Pancreas (tissue), 10 donors: Measurements from ENCODE around the gene C3orf22. TPM values are rescaled to one million over a fixed set of nuclear protein-coding genes. Genes with fewer than 3 reads are reported as not detected.

Source experiments
- ATAC-seq, 4 donors: fragments of 200-7000 bp; cut with Tn5 transposase; one replicate each; pipeline versions ENCODE4 v1.8.0 to v1.9.1; 2020; ENCODE audit warnings: mild to moderate bottlenecking in 4 of 4, moderate library complexity in 4 of 4
- DNase-seq, 6 donors: peaks; one replicate each; pipeline ENCODE4 v3.0.0-alpha.2; 2020
- FAIRE-seq: peaks from 2 replicates; lab custom pipeline; 2012; peaks lifted over from hg19 to GRCh38; lab: Jason Lieb, UNC
- H3K27ac ChIP-seq, 4 donors: fragments of 200-600 bp; sonication (generic); 1 replicate in 3 of 4; 2 replicates in 1 of 4; pipeline versions ENCODE4 v1.5.0 to v1.8.0; 2020
- H3K27me3 ChIP-seq, 4 donors: fragments of 200-600 bp; one replicate each; pipeline ENCODE4 v1.8.0; 2021
- H3K36me3 ChIP-seq, 3 donors: fragments of 200-600 bp; sonication (generic) in 1 of 3; one replicate each; pipeline versions ENCODE4 v1.5.0 to v1.8.0; 2020 to 2021
- H3K4me1 ChIP-seq, 3 donors: fragments of 200-600 bp; one replicate each; pipeline ENCODE4 v1.8.0; 2021
- H3K4me3 ChIP-seq, 4 donors: fragments of 200-600 bp; sonication (generic) in 2 of 4; one replicate each; pipeline versions ENCODE4 v1.5.0 to v1.8.0; 2020 to 2021
- H3K9me3 ChIP-seq, 4 donors: fragments of 200-600 bp; one replicate each; pipeline ENCODE4 v1.8.0; 2021
- WGBS, 2 donors: extraction: QIAGEN DNeasy Blood & Tissue Kit; methylation state at CpG; one replicate each; pipeline ENCODE4 v1.1.7; 2013; 5-methylcytosine and 5-hydroxymethylcytosine counted together
- intact Hi-C, 3 donors: fragments of 100-400 bp; cut with DNase I; formaldehyde crosslinking; loops; one replicate each; pipeline versions ENCODE4 v1.11.1 to v1.14.2; 2022
- polyA plus RNA-seq, 2 donors: library from polyadenylated mRNA; stranded (reverse); fragments of 200-250 nt; gene quantifications; one replicate each; pipeline ENCODE4 v1.2.3, GENCODE V29; 2013
- total RNA-seq, 6 donors: library from RNA; stranded (reverse); fragmentation: NEBNext Ultra II Directional in 4 of 6; extraction: Animal tissue kit (Norgen Biotek cat#: 25700) in 4 of 6; gene quantifications; one replicate each; pipeline versions ENCODE4 v1.2.1 to v1.2.4, GENCODE V29; 2021 to 2023
- TF ChIP-seq, protein P1 (sequence below), 4 donors: fragments of 200-600 bp; sonication (generic) in 3 of 4; IDR thresholded peaks; one replicate each; pipeline versions ENCODE4 v1.5.0 to v1.8.0; 2021; ENCODE audit warnings: antibody characterized with exemption in 4 of 4
- donor health status: healthy with polysubstance abuse.
- donor health status: DM: no; HTN: no; CAD: no; lungs with moderate emphysema.
- donor health status: DM: no; HTN: no; CAD: no.
- donor health status: control.
- donor health status: control.
- donor health status: Bipolar disorder and iron deficiency.
- donor health status: DM: yes; HTN: yes; CAD: no.
- donor health status: DM: no; HTN: no; CAD: no.
- donor health status: DM: no; HTN: no; CAD: no.
- donor health status: DM: yes; HTN: yes; CAD: no.

Gene C3orf22
- total and polyA plus RNA-seq, 8 donors, result 0.09 TPM; not detected in 7

DNA sequence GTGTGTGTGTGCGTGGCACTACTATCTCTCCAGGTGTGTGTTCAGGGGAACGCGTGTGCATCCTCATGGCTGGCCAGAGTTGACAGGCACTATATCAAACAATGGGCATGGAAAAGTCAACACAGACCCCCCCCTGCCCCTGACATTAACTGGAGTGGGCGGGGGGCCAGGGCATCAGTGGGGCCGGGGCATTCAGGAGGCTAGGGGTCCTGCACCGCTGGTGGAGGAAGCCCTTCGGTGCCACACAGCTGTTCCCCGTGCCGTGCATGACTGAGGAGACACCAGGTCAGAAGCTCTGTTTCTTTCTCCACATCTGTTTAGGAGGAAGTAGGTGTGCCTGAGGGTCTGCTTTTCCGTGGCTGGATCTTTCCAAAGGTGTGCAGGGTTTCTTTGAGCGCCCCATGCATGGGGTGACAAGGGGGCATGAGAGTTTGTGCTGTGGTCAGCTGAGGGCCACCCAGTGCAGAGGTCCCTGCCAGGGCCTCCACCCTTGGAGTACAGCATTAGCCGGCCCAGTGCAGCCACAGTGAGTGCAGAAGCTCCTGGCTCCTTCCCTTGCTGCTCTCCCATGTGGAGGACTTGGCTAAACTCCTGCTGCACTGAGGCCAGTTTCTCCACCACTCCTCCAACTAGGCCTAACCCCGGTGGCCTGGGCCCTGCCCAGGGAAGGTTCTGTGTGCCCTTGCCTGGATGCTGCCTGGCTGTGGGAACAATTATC is 7.5 kb downstream of the C3orf22 start:
- no peaks in the 10 kb centered on the region for H3K36me3 ChIP-seq
- no peak overlapping the region for H3K27ac ChIP-seq
- no peaks in the 10 kb centered on the region for H3K4me1 ChIP-seq
- no peak for FAIRE-seq
- H3K9me3 ChIP-seq, result no peaks in the 10 kb centered on the region
- ATAC-seq, result no peak
- no peaks in the 10 kb centered on the region for H3K27me3 ChIP-seq
- 56 to 70% methylated on average over 13 of the region's 13 CpGs for WGBS, 2 donors
- no peak overlapping the region for H3K4me3 ChIP-seq
- TF ChIP-seq, protein P1, sequence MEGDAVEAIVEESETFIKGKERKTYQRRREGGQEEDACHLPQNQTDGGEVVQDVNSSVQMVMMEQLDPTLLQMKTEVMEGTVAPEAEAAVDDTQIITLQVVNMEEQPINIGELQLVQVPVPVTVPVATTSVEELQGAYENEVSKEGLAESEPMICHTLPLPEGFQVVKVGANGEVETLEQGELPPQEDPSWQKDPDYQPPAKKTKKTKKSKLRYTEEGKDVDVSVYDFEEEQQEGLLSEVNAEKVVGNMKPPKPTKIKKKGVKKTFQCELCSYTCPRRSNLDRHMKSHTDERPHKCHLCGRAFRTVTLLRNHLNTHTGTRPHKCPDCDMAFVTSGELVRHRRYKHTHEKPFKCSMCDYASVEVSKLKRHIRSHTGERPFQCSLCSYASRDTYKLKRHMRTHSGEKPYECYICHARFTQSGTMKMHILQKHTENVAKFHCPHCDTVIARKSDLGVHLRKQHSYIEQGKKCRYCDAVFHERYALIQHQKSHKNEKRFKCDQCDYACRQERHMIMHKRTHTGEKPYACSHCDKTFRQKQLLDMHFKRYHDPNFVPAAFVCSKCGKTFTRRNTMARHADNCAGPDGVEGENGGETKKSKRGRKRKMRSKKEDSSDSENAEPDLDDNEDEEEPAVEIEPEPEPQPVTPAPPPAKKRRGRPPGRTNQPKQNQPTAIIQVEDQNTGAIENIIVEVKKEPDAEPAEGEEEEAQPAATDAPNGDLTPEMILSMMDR (IDR thresholded peaks at IDR 0.05), result no peak
- intact Hi-C loops, result no loop called here
- DNase-seq, result peak in 2 of 6 donors; percentile 1 to 43

DNA sequence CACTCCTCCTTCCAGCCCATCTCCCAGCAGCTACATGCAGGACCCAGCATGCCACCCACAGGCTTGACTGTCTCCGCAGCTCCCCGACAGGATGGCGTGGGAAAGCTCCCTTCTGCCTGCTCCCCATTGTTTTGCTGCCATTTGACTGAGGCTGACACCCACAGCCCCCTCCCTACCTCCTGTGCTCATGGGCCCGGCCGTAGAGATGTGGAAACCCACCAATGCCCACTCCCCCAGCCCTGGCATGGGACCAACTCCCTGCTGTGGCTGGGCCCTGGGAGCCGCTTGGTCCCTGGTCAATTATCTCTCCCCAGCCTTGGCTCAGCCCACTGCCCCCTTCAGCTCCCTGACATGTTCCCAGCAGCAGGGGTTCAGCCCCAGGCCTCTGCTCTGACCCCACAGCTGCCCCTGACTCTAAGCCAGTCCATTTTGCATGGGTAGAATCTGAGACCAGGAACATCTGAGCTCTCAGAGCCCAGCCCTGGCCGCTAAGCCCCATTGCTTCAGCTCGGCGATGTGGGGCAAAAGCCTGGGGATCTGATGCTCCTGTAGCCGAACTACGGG is 8.2 kb downstream of the C3orf22 start:
- intact Hi-C loops, result no loop called here
- H3K4me3 ChIP-seq, result no peak overlapping the region
- no peaks in the 10 kb centered on the region for H3K9me3 ChIP-seq
- 73 to 79% methylated on average over 11 of the region's 11 CpGs for WGBS, 2 donors
- ATAC-seq, result no peak
- H3K36me3 ChIP-seq, result no peaks in the 10 kb centered on the region
- TF ChIP-seq, protein P1 (IDR thresholded peaks at IDR 0.05), result no peak
- FAIRE-seq, result no peak
- H3K4me1 ChIP-seq, result no peaks in the 10 kb centered on the region
- DNase-seq, result peak in 4 of 6 donors; percentile 3 to 46 (median 18)
- no peak overlapping the region for H3K27ac ChIP-seq
- no peaks in the 10 kb centered on the region for H3K27me3 ChIP-seq

DNA sequence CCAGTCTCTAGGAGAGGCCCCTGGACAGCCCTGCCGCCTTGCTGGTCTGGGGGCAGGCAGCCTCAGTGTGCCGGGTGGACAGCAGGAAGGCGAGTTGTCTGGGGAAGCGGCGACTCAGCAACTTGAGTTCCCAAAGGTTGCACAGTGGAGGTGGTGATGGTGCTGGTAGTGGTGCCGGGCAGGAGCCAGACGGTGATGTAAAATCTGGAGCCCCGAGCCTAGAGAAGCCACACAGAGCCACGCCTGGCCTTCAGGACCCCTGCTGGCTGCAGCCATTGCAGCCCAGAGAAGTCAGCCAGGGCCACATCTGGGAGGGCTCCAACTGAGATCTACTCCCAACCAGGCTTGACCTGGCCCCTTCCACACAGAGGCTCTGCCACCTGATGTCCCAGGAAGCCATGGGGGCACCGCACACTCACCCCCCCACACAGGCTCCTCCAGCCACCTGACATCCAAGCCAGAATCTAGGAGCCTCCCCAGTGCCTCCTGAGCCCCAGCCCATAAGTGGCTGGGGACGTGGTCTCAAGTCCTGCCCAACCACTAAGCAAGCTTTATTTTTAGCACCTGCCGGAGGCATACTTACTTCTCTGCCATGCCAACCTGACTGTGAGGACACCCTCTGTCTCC is 8.8 kb downstream of the C3orf22 start:
- TF ChIP-seq, protein P1 (IDR thresholded peaks at IDR 0.05), result no peak

DNA sequence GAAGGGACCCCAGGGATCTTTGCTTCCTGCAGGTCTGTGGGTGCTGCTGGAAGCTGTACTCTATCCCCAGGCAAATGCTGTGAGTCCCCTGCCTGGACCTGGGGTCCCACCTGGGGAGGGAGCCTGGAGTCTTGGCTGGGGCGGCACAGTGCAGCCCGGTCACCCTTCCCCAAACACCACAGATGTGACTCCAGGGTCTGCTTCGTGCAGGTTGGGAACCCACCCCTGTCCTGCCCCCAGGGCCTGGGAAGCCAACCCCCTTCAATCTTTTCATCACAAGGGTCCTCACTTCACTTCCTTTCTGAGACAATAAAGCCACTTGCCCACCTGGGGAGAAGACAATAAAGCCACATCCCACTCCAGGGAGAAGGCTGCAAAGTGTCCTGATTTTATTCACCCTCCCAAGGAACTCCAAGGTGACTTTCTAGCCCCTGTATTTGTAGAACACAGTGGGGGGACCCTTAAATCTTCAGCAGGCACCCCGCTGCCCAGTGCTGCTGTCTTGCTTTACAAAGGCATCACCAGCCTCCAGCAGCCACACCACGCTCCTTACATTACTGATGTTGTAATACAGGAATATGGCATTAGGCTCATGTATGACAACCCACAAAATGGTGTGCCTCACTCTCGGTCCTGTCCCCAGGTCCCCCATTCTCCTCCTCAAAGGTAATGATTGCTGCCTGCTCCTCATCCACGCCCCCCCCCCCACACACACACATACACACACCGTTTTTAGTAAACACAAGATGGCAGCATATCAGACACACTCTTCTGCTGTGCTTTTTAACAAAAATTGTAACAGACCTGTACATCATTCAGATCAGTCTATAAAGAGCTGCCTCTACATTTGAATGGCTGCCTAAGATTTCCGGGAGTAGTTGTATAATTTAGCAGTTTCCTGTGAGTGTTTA is 9.9 kb downstream of the C3orf22 start:
- DNase-seq, result peak in 4 of 6 donors; percentile 1 to 41 (median 19)
- TF ChIP-seq, protein P1 (IDR thresholded peaks at IDR 0.05), result no peak
- H3K27ac ChIP-seq, result no peak overlapping the region
- WGBS, 2 donors, result 42 to 46% methylated on average over 9 of the region's 9 CpGs
- ATAC-seq, result no peak
- no peaks in the 10 kb centered on the region for H3K4me1 ChIP-seq
- no peaks in the 10 kb centered on the region for H3K36me3 ChIP-seq
- H3K27me3 ChIP-seq, result no peaks in the 10 kb centered on the region
- no peaks in the 10 kb centered on the region for H3K9me3 ChIP-seq
- intact Hi-C loops, result no loop called here
- H3K4me3 ChIP-seq, result no peak overlapping the region
- no peak for FAIRE-seq

More for the DNA sequence above, 8.8 kb downstream of the C3orf22 start:
- Histone ChIP-seq H3K27ac (no peak overlapping the region), H3K27me3 (no peaks in the 10 kb centered on the region), H3K4me1 (no peaks in the 10 kb centered on the region), H3K4me3 (no peak overlapping the region), H3K9me3 (no peaks in the 10 kb centered on the region), H3K36me3 (no peaks in the 10 kb centered on the region)
- WGBS, 2 donors, result 69 to 75% methylated on average over 12 of the region's 12 CpGs
- ATAC-seq (no peak), DNase-seq (peak in 4 of 6 donors; percentile 1 to 29 (median 18)), FAIRE-seq (no peak)
- intact Hi-C loops, result no loop called here
